ENCODE data around the gene ATXN7L1.

Gene ATXN7L1

DNA sequence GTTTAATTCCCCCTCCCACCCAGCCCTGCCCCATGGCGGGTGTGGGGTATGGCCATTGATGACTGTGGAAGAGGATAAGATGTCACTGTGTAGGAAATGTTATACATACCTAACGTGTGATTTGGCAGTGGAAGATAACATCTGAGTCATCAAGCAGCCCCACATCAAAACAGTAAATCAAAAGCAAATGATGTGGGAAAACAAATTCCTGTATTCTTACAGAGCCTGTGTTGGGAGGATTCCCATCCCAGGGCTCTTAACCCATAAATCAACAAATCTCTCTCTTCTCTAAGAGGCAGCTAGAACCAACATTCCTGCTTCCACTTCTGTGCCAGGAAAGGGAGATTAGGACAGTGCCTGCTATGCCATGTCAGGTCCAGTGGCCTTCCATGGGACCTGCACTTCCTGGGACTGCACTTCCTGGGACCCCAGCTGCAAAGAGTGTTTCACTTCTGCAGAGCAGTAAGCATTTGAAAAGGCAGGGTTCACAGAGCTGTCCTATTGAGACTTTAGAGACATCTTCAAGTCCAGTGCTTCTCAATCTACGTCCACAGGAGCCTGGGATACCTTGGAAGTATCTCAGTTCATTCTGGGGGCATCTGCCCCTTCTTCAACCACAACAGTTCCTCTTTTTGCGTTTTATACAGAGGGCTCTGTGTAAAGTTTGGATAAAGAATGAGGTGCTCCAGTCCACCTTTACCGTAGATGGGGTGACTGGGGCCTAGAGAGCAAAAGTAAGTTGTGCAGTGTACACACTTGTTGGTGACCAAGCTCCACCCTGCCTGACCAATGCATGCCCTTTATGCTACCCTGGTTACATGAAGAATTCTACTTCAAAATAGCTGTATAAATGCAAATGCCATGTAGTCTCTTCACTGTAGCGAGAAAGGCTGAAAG is 45.7 kb downstream of the ATXN7L1 start (continued):
- TF ChIP-seq ZNF404 (tag by site-specific recombination; IDR thresholded peaks at IDR 0.05), result no peak
- TF ChIP-seq ZNF335 (tag by site-specific recombination; conservative IDR thresholded peaks at IDR 0.05), result no peak
- TF ChIP-seq KLF9 (tag by site-specific recombination; IDR thresholded peaks at IDR 0.05; ENCODE audit: low read depth), result no peak
- no peak for TF ChIP-seq ZNF561 (tag by site-specific recombination; IDR thresholded peaks at IDR 0.05; ENCODE audit: borderline replicate concordance)
- TF ChIP-seq, protein P1, sequence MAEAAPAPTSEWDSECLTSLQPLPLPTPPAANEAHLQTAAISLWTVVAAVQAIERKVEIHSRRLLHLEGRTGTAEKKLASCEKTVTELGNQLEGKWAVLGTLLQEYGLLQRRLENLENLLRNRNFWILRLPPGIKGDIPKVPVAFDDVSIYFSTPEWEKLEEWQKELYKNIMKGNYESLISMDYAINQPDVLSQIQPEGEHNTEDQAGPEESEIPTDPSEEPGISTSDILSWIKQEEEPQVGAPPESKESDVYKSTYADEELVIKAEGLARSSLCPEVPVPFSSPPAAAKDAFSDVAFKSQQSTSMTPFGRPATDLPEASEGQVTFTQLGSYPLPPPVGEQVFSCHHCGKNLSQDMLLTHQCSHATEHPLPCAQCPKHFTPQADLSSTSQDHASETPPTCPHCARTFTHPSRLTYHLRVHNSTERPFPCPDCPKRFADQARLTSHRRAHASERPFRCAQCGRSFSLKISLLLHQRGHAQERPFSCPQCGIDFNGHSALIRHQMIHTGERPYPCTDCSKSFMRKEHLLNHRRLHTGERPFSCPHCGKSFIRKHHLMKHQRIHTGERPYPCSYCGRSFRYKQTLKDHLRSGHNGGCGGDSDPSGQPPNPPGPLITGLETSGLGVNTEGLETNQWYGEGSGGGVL (tag by site-specific recombination; IDR thresholded peaks at IDR 0.05), result no peak
- TF ChIP-seq ELK4 (IDR thresholded peaks at IDR 0.05; ENCODE audit: borderline replicate concordance, low read depth, low read length), result no peak
- TF ChIP-seq MEIS1 (CRISPR knock-in tag; IDR thresholded peaks at IDR 0.05; ENCODE audit: borderline replicate concordance), result peak; percentile 90
- TF ChIP-seq ZNF843 (tag by site-specific recombination; IDR thresholded peaks at IDR 0.05), result 0 out of 2 replicates have a peak, but pooled peaks have one; percentile 26
- no peak for TF ChIP-seq ZNF560 (tag by site-specific recombination; IDR thresholded peaks at IDR 0.05; ENCODE audit: borderline replicate concordance)
- TF ChIP-seq ZXDB (tag by site-specific recombination; IDR thresholded peaks at IDR 0.05), result peak; percentile 39; the same call in 1 of the 2 replicates
- no peak for TF ChIP-seq GLI4 (tag by site-specific recombination; IDR thresholded peaks at IDR 0.05)
- TF ChIP-seq ZNF324 (tag by site-specific recombination; IDR thresholded peaks at IDR 0.05), result no peak
- no peak for TF ChIP-seq ZNF558 (tag by site-specific recombination; IDR thresholded peaks at IDR 0.05)
- no peak for TF ChIP-seq GLI2 (tag by site-specific recombination; IDR thresholded peaks at IDR 0.05; ENCODE audit: borderline replicate concordance, low read depth)
- no peak for TF ChIP-seq SETDB1 (IDR thresholded peaks at IDR 0.05; ENCODE audit: insufficient read length, low read length)
- no peak for TF ChIP-seq ZNF792 (tag by site-specific recombination; IDR thresholded peaks at IDR 0.05)
- no peak for TF ChIP-seq ZNF610 (tag by site-specific recombination; IDR thresholded peaks at IDR 0.05; ENCODE audit: borderline replicate concordance)
- no peak for TF ChIP-seq ZNF23 (tag by site-specific recombination; IDR thresholded peaks at IDR 0.05; ENCODE audit: borderline replicate concordance)
- TF ChIP-seq ZNF394 (tag by site-specific recombination; IDR thresholded peaks at IDR 0.05; ENCODE audit: borderline replicate concordance), result no peak
- TF ChIP-seq OVOL3 (tag by site-specific recombination; IDR thresholded peaks at IDR 0.05), result no peak
- TF ChIP-seq, protein P2, sequence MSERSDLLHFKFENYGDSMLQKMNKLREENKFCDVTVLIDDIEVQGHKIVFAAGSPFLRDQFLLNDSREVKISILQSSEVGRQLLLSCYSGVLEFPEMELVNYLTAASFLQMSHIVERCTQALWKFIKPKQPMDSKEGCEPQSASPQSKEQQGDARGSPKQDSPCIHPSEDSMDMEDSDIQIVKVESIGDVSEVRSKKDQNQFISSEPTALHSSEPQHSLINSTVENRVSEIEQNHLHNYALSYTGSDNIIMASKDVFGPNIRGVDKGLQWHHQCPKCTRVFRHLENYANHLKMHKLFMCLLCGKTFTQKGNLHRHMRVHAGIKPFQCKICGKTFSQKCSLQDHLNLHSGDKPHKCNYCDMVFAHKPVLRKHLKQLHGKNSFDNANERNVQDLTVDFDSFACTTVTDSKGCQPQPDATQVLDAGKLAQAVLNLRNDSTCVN (tag by site-specific recombination; optimal IDR thresholded peaks at IDR 0.05), result no peak
- TF ChIP-seq ZBTB17 (tag by site-specific recombination; IDR thresholded peaks at IDR 0.05), result 0 out of 2 replicates have a peak, but pooled peaks have one; percentile 19
- TF ChIP-seq EGR2 (tag by site-specific recombination; IDR thresholded peaks at IDR 0.05; ENCODE audit: low read depth), result no peak
- peak; percentile 80 for TF ChIP-seq ZNF629 (tag by site-specific recombination; IDR thresholded peaks at IDR 0.05)
- TF ChIP-seq, protein P3, sequence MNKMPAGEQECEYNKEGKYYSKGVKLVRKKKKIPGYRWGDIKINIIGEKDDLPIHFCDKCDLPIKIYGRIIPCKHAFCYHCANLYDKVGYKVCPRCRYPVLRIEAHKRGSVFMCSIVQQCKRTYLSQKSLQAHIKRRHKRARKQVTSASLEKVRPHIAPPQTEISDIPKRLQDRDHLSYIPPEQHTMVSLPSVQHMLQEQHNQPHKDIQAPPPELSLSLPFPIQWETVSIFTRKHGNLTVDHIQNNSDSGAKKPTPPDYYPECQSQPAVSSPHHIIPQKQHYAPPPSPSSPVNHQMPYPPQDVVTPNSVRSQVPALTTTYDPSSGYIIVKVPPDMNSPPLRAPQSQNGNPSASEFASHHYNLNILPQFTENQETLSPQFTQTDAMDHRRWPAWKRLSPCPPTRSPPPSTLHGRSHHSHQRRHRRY (tag by site-specific recombination; IDR thresholded peaks at IDR 0.05), result no peak
- TF ChIP-seq ZNF621 (tag by site-specific recombination; IDR thresholded peaks at IDR 0.05), result no peak
- no peak for TF ChIP-seq ZNF391 (tag by site-specific recombination; IDR thresholded peaks at IDR 0.05; ENCODE audit: borderline replicate concordance, low read depth)
- TF ChIP-seq ZNF112 (tag by site-specific recombination; IDR thresholded peaks at IDR 0.05), result no peak
- TF ChIP-seq, protein P4, sequence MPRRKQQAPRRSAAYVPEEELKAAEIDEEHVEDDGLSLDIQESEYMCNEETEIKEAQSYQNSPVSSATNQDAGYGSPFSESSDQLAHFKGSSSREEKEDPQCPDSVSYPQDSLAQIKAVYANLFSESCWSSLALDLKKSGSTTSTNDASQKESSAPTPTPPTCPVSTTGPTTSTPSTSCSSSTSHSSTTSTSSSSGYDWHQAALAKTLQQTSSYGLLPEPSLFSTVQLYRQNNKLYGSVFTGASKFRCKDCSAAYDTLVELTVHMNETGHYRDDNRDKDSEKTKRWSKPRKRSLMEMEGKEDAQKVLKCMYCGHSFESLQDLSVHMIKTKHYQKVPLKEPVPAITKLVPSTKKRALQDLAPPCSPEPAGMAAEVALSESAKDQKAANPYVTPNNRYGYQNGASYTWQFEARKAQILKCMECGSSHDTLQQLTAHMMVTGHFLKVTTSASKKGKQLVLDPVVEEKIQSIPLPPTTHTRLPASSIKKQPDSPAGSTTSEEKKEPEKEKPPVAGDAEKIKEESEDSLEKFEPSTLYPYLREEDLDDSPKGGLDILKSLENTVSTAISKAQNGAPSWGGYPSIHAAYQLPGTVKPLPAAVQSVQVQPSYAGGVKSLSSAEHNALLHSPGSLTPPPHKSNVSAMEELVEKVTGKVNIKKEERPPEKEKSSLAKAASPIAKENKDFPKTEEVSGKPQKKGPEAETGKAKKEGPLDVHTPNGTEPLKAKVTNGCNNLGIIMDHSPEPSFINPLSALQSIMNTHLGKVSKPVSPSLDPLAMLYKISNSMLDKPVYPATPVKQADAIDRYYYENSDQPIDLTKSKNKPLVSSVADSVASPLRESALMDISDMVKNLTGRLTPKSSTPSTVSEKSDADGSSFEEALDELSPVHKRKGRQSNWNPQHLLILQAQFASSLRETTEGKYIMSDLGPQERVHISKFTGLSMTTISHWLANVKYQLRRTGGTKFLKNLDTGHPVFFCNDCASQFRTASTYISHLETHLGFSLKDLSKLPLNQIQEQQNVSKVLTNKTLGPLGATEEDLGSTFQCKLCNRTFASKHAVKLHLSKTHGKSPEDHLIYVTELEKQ (tag by site-specific recombination; IDR thresholded peaks at IDR 0.05; ENCODE audit: borderline replicate concordance), result peak; percentile 41; the same call in 1 of the 2 replicates

Measured in HEK293 (cell line).